Peyer's patch (tissue), 4 donors: ENCODE results near the gene TEKT3.

Source experiments
- CTCF ChIP-seq, 6 experiments: fragments of 450-650 bp in 4 of 6; fragments of 200-600 bp in 2 of 6; sonication (generic) in 1 of 6; IDR thresholded peaks; one replicate each; pipeline ENCODE4 v1.5.1; 2017 to 2019; ENCODE audit warnings: antibody characterized with exemption in 6 of 6, mild to moderate bottlenecking in 3 of 6, moderate library complexity in 1 of 6
- POLR2A ChIP-seq, 2 donors: fragments of 450-650 bp; IDR thresholded peaks; one replicate each; pipeline ENCODE4 v1.5.1; 2017; ENCODE audit warnings: antibody characterized with exemption in 2 of 2, mild to moderate bottlenecking in 2 of 2, moderate library complexity in 2 of 2

DNA sequence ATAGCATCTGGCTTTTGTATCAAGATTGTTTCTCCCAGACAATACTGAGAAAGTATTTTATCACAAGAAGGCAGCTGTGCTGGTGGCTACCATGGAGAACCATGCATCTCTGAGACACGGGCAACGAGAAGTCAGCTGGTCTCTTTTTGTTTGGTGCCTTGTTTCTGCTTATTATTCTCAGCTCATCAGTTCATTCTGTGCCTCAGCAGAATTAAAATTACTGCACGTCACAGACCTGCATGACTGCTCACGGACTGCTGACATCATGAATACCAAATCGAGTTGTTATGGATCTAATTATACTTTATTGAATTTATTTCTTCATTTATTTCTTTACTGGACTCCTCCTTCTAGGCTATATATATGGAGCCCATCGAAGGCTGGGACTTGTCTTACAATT, 57.3 kb downstream of the TEKT3 start:
- TF ChIP-seq CTCF (IDR thresholded peaks at IDR 0.05): no peak
- no peak for TF ChIP-seq POLR2A (IDR thresholded peaks at IDR 0.05)
